HCT116 (cell line): ENCODE data around the gene IFITM10. TPM values are rescaled to one million over a fixed set of nuclear protein-coding genes. Genes with fewer than 3 reads are reported as not detected.

Experiments used
- ATAC-seq: fragments of 200-7000 bp; cut with Tn5 transposase; 2 replicates; pipeline ENCODE4 v1.9.1; 2020; ENCODE audit warnings: mild to moderate bottlenecking, moderate library complexity
- BruUV-seq: library from RNA; stranded (reverse); fragments of 400-500 nt; replicated peaks from 2 replicates; lab custom pipeline; 2021; lab: Mats Ljungman, UMichigan
- CTCF ChIA-PET: fragments of 300-600 bp; sonication (Branson Sonifier 250); formaldehyde crosslinking; loops from one replicate; lab custom pipeline; 2021; ENCODE audit warnings: antibody characterized with exemption; lab: Charles Lee
- POLR2A ChIA-PET: fragments of 300-600, 350-600 bp; sonication (Branson Sonifier 250); formaldehyde crosslinking; loops from one replicate; lab custom pipeline; 2021; ENCODE audit warnings: antibody characterized with exemption; lab: Charles Lee
- RAD21 ChIA-PET, 2 experiments: fragments of 300-600 bp; sonication (Branson Sonifier 250); formaldehyde crosslinking; loops; one replicate each; lab custom pipeline; 2023; ENCODE audit warnings: low total read pairs in 2 of 2; ENCODE audit not compliant: uncharacterized antibody in 2 of 2, unreplicated experiment in 2 of 2, low non-redundant PET in 1 of 2; lab: Charles Lee
- DNase-seq: peaks from one replicate; pipeline ENCODE4 v3.0.0-alpha.2; 2010; ENCODE audit warnings: low read depth, low spot score
- H2AFZ ChIP-seq: fragments of 200-600 bp; shearing (Covaris generic), sonication (generic); 2 replicates; pipeline ENCODE4 v1.6.1; 2017; ENCODE audit warnings: low read depth, mixed run types, mixed read lengths, antibody characterized with exemption, low read length; ENCODE audit not compliant: poor library complexity, severe bottlenecking
- H3K27ac ChIP-seq: 2 replicates; pipeline ENCODE4 v1.5.1; 2012; ENCODE audit warnings: low read depth, low read length
- H3K27me3 ChIP-seq: fragments of 200-600 bp; sonication (generic); 2 replicates; pipeline ENCODE4 v1.6.1; 2016; ENCODE audit warnings: mixed run types, low read length, mixed read lengths; ENCODE audit not compliant: insufficient read depth
- H3K36me3 ChIP-seq, 2 experiments: fragments of 200-500 bp in 1 of 2; fragments of 200-600 bp in 1 of 2; sonication (Bioruptor generic) in 1 of 2; sonication (generic) in 1 of 2; 2 replicates each; pipeline versions ENCODE4 v1.5.1 to v1.6.1; 2014 to 2016; ENCODE audit warnings: low read length in 2 of 2, inconsistent platforms in 1 of 2, mixed read lengths in 1 of 2, mixed run types in 1 of 2; ENCODE audit not compliant: insufficient read depth in 2 of 2, control insufficient read depth in 1 of 2
- H3K4me1 ChIP-seq, 2 experiments: fragments of 200-600 bp in 1 of 2; sonication (generic) in 1 of 2; 2 replicates each; pipeline versions ENCODE4 v1.5.1 to v1.6.1; 2012 to 2017; ENCODE audit warnings: low read length in 2 of 2, inconsistent platforms in 1 of 2, mild to moderate bottlenecking in 1 of 2, mixed read lengths in 1 of 2, mixed run types in 1 of 2, moderate library complexity in 1 of 2; ENCODE audit not compliant: insufficient read depth in 2 of 2, control insufficient read depth in 1 of 2
- H3K4me2 ChIP-seq: fragments of 200-600 bp; sonication (generic); 2 replicates; pipeline ENCODE4 v1.6.1; 2017; ENCODE audit warnings: mixed run types, low read length, mixed read lengths
- H3K4me3 ChIP-seq, 2 experiments: fragments of 200-600 bp in 1 of 2; sonication (generic) in 1 of 2; replicated peaks in 1 of 2; 2 replicates each; pipeline ENCODE4 v1.5.1; 2011 to 2016; ENCODE audit warnings: low read length in 2 of 2, control low read depth in 1 of 2, low read depth in 1 of 2, mild to moderate bottlenecking in 1 of 2, mixed read lengths in 1 of 2, mixed run types in 1 of 2
- H3K79me2 ChIP-seq: fragments of 200-600 bp; sonication (generic); 2 replicates; pipeline ENCODE4 v1.6.1; 2017; ENCODE audit warnings: mild to moderate bottlenecking, mixed run types, low read length, moderate library complexity, mixed read lengths; ENCODE audit not compliant: insufficient read depth
- H3K9ac ChIP-seq: fragments of 200-600 bp; sonication (generic); 2 replicates; pipeline ENCODE4 v1.6.1; 2016; ENCODE audit warnings: low read length, mixed read lengths
- H3K9me2 ChIP-seq: fragments of 200-600 bp; sonication (generic), shearing (Covaris generic); 2 replicates; pipeline ENCODE4 v1.6.1; 2017; ENCODE audit warnings: mixed run types, mild to moderate bottlenecking, moderate library complexity; ENCODE audit not compliant: insufficient read depth
- H3K9me3 ChIP-seq, 2 experiments: fragments of 200-500 bp in 1 of 2; fragments of 200-600 bp in 1 of 2; sonication (Bioruptor generic) in 1 of 2; sonication (generic) in 1 of 2; 2 replicates each; pipeline ENCODE4 v1.6.1; 2014 to 2017; ENCODE audit warnings: low read length in 2 of 2, mixed read lengths in 2 of 2, inconsistent platforms in 1 of 2, low read depth in 1 of 2, mild to moderate bottlenecking in 1 of 2, mixed run types in 1 of 2, moderate library complexity in 1 of 2; ENCODE audit not compliant: control insufficient read depth in 1 of 2, insufficient read depth in 1 of 2
- H4K20me1 ChIP-seq: fragments of 200-600 bp; sonication (generic), shearing (Covaris generic); 2 replicates; pipeline ENCODE4 v1.6.1; 2017; ENCODE audit warnings: mixed run types, mild to moderate bottlenecking, moderate library complexity; ENCODE audit not compliant: insufficient read depth
- ATF3 ChIP-seq: IDR thresholded peaks from 2 replicates; pipeline ENCODE4 v1.6.1; 2012
- CBX3 ChIP-seq: IDR thresholded peaks from 2 replicates; pipeline ENCODE4 v1.6.1; 2012; ENCODE audit warnings: low read depth
- CEBPB ChIP-seq: IDR thresholded peaks from 2 replicates; pipeline ENCODE4 v1.6.1; 2012; ENCODE audit warnings: low read depth
- CTCF ChIP-seq, 3 experiments: fragments of 200-600 bp in 1 of 3; sonication (generic) in 1 of 3; IDR thresholded peaks in 2 of 3; conservative IDR thresholded peaks in 1 of 3; 2 replicates each; pipeline ENCODE4 v1.5.1; 2012 to 2017; ENCODE audit warnings: low read depth in 2 of 3, low read length in 2 of 3, antibody characterized with exemption in 1 of 3, borderline replicate concordance in 1 of 3, control low read depth in 1 of 3, mild to moderate bottlenecking in 1 of 3, mixed read lengths in 1 of 3, mixed run types in 1 of 3, moderate library complexity in 1 of 3; ENCODE audit not compliant: insufficient read depth in 1 of 3
- ELF1 ChIP-seq: IDR thresholded peaks from 2 replicates; pipeline ENCODE4 v1.6.1; 2012; ENCODE audit warnings: low read depth, borderline replicate concordance
- EZH2phosphoT487 ChIP-seq: fragments of 200-600 bp; IDR thresholded peaks from 2 replicates; pipeline ENCODE4 v1.6.1; 2018; ENCODE audit warnings: antibody characterized with exemption, borderline replicate concordance
- FOSL1 ChIP-seq: IDR thresholded peaks from 2 replicates; pipeline ENCODE4 v1.6.1; 2012; ENCODE audit warnings: low read depth
- POLR2A ChIP-seq: IDR thresholded peaks from 2 replicates; pipeline ENCODE4 v1.7.0; 2011; ENCODE audit warnings: borderline replicate concordance; ENCODE audit not compliant: insufficient read depth, insufficient read length; ENCODE audit errors: extremely low read depth
- REST ChIP-seq: IDR thresholded peaks from 2 replicates; pipeline ENCODE4 v1.6.1; 2012; ENCODE audit warnings: low read depth
- SIN3A ChIP-seq: IDR thresholded peaks from 2 replicates; pipeline ENCODE4 v1.6.1; 2012; ENCODE audit warnings: low read depth
- SP1 ChIP-seq: IDR thresholded peaks from 2 replicates; pipeline ENCODE4 v1.6.1; 2012; ENCODE audit warnings: low read depth
- TCF7L2 ChIP-seq: IDR thresholded peaks from 2 replicates; pipeline ENCODE4 v1.7.0; 2011; ENCODE audit warnings: borderline replicate concordance, inconsistent platforms; ENCODE audit not compliant: insufficient read depth, insufficient read length; ENCODE audit errors: extremely low read depth
- YY1 ChIP-seq: IDR thresholded peaks from 2 replicates; pipeline ENCODE4 v1.6.1; 2011; ENCODE audit warnings: low read length, low read depth, moderate library complexity, mild to moderate bottlenecking; ENCODE audit not compliant: insufficient replicate concordance; ENCODE audit errors: extremely low read depth
- ZBTB33 ChIP-seq: IDR thresholded peaks from 2 replicates; pipeline ENCODE4 v1.6.1; 2011; ENCODE audit warnings: mild to moderate bottlenecking, low read length, moderate library complexity; ENCODE audit not compliant: insufficient replicate concordance; ENCODE audit errors: extremely low read depth
- ZNF274 ChIP-seq: fragments of 200-500 bp; sonication (Bioruptor generic); IDR thresholded peaks from 2 replicates; pipeline ENCODE4 v1.6.1; 2014; ENCODE audit warnings: mild to moderate bottlenecking, low read depth, low read length, inconsistent platforms
- intact Hi-C: fragments of 100-400 bp; cut with micrococcal nuclease; formaldehyde crosslinking; loops from 2 replicates; pipeline ENCODE4 v1.10.0; 2022
- total RNA-seq: library from RNA; stranded (reverse); gene quantifications from one replicate; pipeline ENCODE4 v1.2.1, GENCODE V29; 2021; ENCODE audit not compliant: unreplicated experiment
- TF ChIP-seq, protein P1 (sequence below): IDR thresholded peaks from 2 replicates; pipeline ENCODE4 v1.6.1; 2012

Gene IFITM10
- total RNA-seq, 1 experiment from 2014 or later: 1.9 TPM

GRCh38 chr11:1759151-1759850, 8.9 kb upstream of the IFITM10 start (continued):
- no peak for TF ChIP-seq REST
- TF ChIP-seq, all 23 proteins: peak for 0

DNA sequence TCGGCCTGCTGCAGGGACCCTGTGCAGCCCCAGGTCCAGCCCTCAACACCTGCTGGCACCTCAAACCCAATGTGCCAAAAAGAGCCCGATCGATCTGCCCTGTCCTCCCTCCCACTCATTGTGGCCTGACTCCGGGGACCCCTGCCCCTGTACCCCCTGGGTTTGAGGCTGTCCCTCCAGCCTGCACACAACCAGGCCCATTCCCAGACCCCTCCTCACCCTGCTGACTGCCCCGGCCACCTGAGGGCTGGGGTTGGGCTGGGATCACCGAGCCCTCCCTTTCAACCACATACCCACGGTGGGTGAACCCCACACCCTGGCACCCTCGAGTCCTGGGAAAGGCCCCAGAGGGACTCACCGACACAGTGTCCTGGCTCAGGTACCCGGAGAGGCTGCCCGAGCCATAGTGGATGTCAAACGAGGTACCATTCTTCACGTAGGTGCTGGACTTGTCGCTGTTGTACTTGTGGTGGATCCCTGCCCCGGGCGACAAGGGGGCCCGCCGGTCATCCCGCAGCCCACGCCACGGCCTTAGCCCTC, 8.3 kb upstream of the IFITM10 start:
- Histone ChIP-seq H3K9me2 (no peaks in the 10 kb centered on the region), H3K4me3 (no peak overlapping the region), H3K4me2 (no peak overlapping the region), H3K9me3 (no peaks in the 10 kb centered on the region), H3K27ac (no peak overlapping the region), H2AFZ (no peak overlapping the region), H3K9ac (no peak overlapping the region), H3K4me1 (peaks cover 9 to 26% of the 10 kb centered on the region in 2 experiments; a peak in 2 of 4 replicates), H4K20me1 (no peaks in the 10 kb centered on the region), H3K79me2 (peaks cover 17% of the 10 kb centered on the region; the same call in 1 of the 2 replicates), H3K36me3 (no peaks in the 10 kb centered on the region; a peak in 1 of 4 replicates), H3K27me3 (no peaks in the 10 kb centered on the region)
- intact Hi-C loops: no loop called here
- RAD21 ChIA-PET: no interaction called here
- CTCF ChIA-PET: no interaction called here
- ATAC-seq: no peak
- DNase-seq: no peak
- BruUV-seq: no TSS peak
- POLR2A ChIA-PET: no interaction called here
- no peak for TF ChIP-seq FOSL1
- no peak for TF ChIP-seq YY1
- TF ChIP-seq ATF3: no peak
- TF ChIP-seq ELF1: no peak
- no peak for TF ChIP-seq SIN3A
- TF ChIP-seq CBX3: no peak
- no peak for TF ChIP-seq EZH2phosphoT487
- no peak for TF ChIP-seq POLR2A
- TF ChIP-seq, protein P1, sequence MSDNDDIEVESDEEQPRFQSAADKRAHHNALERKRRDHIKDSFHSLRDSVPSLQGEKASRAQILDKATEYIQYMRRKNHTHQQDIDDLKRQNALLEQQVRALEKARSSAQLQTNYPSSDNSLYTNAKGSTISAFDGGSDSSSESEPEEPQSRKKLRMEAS: no peak
- TF ChIP-seq ZBTB33: no peak
- no peak for TF ChIP-seq ZNF274
- TF ChIP-seq CTCF (IDR thresholded peaks at IDR 0.05 in 2 of 3, conservative IDR thresholded peaks at IDR 0.05 in 1 of 3; ENCODE audit: borderline replicate concordance in 1 of 3, insufficient read depth in 1 of 3, low read depth in 2 of 3, low read length in 2 of 3): no peak
- no peak for TF ChIP-seq CEBPB
- TF ChIP-seq TCF7L2: no peak
- no peak for TF ChIP-seq SP1
